Lung (tissue), 12 donors: ENCODE data around the gene SGPL1. TPM values are rescaled to one million over a fixed set of nuclear protein-coding genes. Genes with fewer than 3 reads are reported as not detected.
A peak's percentile ranks its signal among the peaks of the same experiment; 100 is the strongest.

Source experiments
- ATAC-seq: fragments of 200-7000 bp; cut with Tn5 transposase; one replicate; pipeline ENCODE4 v1.9.1; 2020; ENCODE audit warnings: moderate number of reproducible peaks; ENCODE audit not compliant: insufficient read depth, low FRiP score
- DNase-seq, 3 donors: peaks; one replicate each; pipeline ENCODE4 v3.0.0-alpha.2; 2013 to 2017
- H3K27ac ChIP-seq, 2 donors: one replicate each; pipeline ENCODE4 v1.5.1; 2013; ENCODE audit warnings: mild to moderate bottlenecking in 2 of 2, moderate library complexity in 2 of 2, control low read depth in 1 of 2, inconsistent platforms in 1 of 2, low read depth in 1 of 2, low read length in 1 of 2
- H3K27me3 ChIP-seq, 3 donors: one replicate each; pipeline ENCODE4 v1.5.1; 2013; ENCODE audit warnings: low read length in 2 of 3; ENCODE audit not compliant: control insufficient read depth in 3 of 3, insufficient read depth in 3 of 3
- H3K36me3 ChIP-seq, 4 donors: one replicate each; pipeline ENCODE4 v1.5.1; 2013; ENCODE audit warnings: low read length in 4 of 4, mild to moderate bottlenecking in 1 of 4, moderate library complexity in 1 of 4; ENCODE audit not compliant: control insufficient read depth in 4 of 4, insufficient read depth in 4 of 4
- H3K4me1 ChIP-seq, 5 donors: one replicate each; pipeline ENCODE4 v1.5.1; 2013; ENCODE audit warnings: low read length in 5 of 5, mild to moderate bottlenecking in 2 of 5, moderate library complexity in 1 of 5; ENCODE audit not compliant: control insufficient read depth in 5 of 5, insufficient read depth in 5 of 5
- H3K4me3 ChIP-seq: one replicate; pipeline ENCODE4 v1.5.1; 2013; ENCODE audit warnings: mild to moderate bottlenecking, control low read depth, moderate library complexity
- H3K9ac ChIP-seq, 2 donors: one replicate each; pipeline ENCODE4 v1.5.1; 2013; ENCODE audit warnings: low read length in 2 of 2, control low read depth in 1 of 2; ENCODE audit not compliant: insufficient read depth in 1 of 2
- H3K9me3 ChIP-seq, 4 donors: one replicate each; pipeline ENCODE4 v1.5.1; 2013; ENCODE audit warnings: low read length in 3 of 4, mild to moderate bottlenecking in 1 of 4, moderate library complexity in 1 of 4; ENCODE audit not compliant: control insufficient read depth in 4 of 4, insufficient read depth in 3 of 4
- CTCF ChIP-seq: IDR thresholded peaks from 2 replicates; pipeline ENCODE4 v1.5.1; 2012; ENCODE audit warnings: mild to moderate bottlenecking; ENCODE audit errors: control extremely low read depth, extremely low read depth
- WGBS, 2 donors: extraction: QIAGEN DNeasy Blood & Tissue Kit; methylation state at CpG; one replicate each; pipeline ENCODE4 v1.1.7; 2013; 5-methylcytosine and 5-hydroxymethylcytosine counted together
- polyA plus RNA-seq, 2 donors: library from polyadenylated mRNA; stranded (reverse); fragments of 200-250 nt; gene quantifications; one replicate each; pipeline ENCODE4 v1.2.1, GENCODE V29; 2013
- total RNA-seq, 2 donors: library from RNA; depleted of rRNA in 1 of 2; stranded (reverse); fragments of >200 nt in 1 of 2; gene quantifications; one replicate each; pipeline ENCODE4 v1.2.1, GENCODE V29; 2014 to 2021
- donor health status: control.
- donor health status: control.
- donor health status: Bipolar disorder and iron deficiency.
- donor health status: healthy.
- donor health status: DM: yes; HTN: yes; CAD: no.

SGPL1 gene
- total and polyA plus RNA-seq, 4 donors = 8.3 to 57.4 (median 30.8) TPM

DNA sequence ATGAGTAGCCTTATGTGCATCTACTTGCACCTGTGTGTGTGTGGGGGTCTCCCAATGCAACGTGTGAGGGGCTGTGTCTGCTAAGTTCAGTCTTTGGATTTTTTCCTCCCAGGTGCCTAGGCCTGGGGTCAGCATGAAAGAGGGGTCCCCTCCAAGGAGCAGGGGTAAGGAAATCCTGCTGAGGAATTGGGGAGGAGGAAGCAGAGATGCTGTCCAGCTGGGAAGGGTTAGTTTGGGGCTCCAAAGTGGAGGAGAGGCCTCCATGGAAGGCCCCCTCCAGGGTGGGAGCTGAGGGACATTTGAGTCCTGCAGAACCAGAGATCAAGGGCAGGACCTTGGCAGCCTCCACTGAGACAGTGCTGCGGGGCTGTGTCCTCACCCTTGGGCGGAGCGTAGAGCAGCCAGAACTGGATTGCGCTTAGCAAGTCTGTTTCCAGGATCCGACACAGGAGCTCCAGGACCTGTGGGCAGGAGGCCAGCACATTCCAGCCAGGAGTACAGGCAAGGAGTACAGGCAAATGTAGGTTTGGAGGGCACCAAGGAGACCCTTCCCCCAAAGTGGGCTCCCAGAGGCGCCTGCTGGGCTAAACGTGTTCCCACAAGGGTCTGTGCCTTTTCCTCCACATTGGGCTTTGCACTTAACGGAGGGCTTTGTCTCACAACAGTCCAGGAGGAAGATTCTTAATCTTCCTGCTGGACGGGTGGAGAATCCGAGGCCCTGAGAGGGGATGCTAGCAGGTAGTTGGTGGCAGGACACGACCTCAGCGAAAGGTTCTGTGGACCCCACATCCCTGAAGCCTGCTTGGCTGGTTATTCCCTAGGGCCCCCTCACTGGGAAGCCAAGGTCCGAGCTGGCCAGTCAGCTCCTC is 40.7 kb upstream of the SGPL1 start:
- Histone ChIP-seq H3K36me3 (no peaks in the 10 kb centered on the region), H3K9me3 (no peaks in the 10 kb centered on the region), H3K9ac (no peak overlapping the region), H3K4me1 (peaks cover 0 to 5% (median 0%) of the 10 kb centered on the region in 5 donors), H3K27ac (no peak overlapping the region), H3K4me3 (no peak overlapping the region), H3K27me3 (no peaks in the 10 kb centered on the region)
- ATAC-seq (no peak), DNase-seq (no peak)
- no peak for TF ChIP-seq CTCF
- WGBS, 2 donors = 74 to 87% methylated on average over 14 of the region's 14 CpGs

DNA sequence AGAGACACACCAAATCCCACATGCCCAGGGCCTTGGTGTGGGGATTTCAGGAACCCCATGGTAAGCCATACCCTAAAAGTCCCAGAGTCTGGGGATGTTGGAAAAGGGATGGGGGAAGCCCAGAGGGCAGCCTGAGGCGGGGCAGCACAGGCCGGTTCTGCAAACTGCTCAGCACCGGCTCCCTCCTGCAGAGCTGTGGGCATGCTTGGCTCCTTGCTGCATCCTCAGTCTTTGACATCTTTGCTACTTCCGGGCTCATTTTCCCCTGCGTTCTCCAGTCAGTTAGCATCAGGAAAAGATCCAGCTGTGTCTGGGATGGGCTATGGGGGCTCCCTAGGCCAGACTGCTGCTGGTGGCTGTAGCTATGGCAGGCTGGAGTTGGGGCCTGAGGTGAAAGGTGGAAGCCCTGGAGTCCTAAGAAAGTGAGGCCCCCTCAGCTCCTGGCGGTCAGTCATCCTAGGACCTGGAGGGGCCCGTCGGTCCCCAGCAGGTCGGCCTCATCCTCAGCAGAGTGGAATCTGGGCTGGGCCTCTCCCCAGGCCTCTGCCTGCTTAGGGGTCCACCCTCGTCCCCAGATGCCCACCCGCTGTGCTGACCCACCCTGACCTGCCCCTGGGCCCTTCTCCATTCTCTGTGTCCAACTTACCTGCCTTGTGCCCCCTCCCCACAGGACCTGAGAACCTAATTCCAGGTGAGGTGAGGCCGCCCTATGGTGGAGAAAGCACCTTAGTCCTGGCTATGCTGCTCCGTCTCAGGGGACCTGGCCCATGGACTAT is 39.9 kb upstream of the SGPL1 start:
- no peak overlapping the region for H3K27ac ChIP-seq
- H3K4me3 ChIP-seq = no peak overlapping the region
- H3K36me3 ChIP-seq = no peaks in the 10 kb centered on the region
- H3K27me3 ChIP-seq = no peaks in the 10 kb centered on the region
- ATAC-seq (no peak), DNase-seq (peak in 2 of 3 donors; percentile 54 to 79)
- TF ChIP-seq CTCF = no peak
- peaks cover 0 to 5% (median 0%) of the 10 kb centered on the region in 5 donors for H3K4me1 ChIP-seq
- H3K9me3 ChIP-seq = no peaks in the 10 kb centered on the region
- H3K9ac ChIP-seq = no peak overlapping the region
- WGBS, 2 donors = 92 to 94% methylated on average over 13 of the region's 13 CpGs

DNA sequence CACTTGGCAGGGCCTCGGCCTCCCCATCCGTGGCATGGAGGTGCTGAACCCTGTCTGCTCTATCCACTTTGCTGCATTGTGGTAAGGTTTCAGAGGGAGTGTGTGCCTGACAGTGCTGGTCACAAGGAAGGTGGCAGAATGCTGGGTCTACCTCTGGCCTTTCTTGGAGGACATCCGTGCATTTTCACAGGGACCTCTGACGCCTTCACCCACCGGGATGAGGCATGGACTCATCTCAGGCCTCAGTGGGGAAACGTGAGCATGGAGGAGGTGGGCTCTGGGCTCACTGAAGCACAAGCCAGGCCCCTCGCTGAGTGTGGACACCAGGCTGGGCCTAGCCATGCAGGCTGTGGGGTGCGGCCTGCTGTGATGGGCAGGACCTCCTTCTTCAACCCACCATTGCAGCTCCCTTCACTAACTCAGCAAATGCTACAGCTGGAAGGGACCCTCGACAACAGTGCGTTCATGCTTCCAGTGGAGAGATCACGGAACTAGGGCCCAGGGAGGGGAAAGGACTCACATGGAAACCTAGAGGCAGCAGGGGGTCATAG is 39.2 kb upstream of the SGPL1 start:
- H3K27ac ChIP-seq = no peak overlapping the region
- WGBS, 2 donors = 91 to 94% methylated on average over 11 of the region's 11 CpGs
- DNase-seq (no peak), ATAC-seq (no peak)
- H3K9me3 ChIP-seq = no peaks in the 10 kb centered on the region
- no peak overlapping the region for H3K4me3 ChIP-seq
- TF ChIP-seq CTCF = no peak
- H3K27me3 ChIP-seq = no peaks in the 10 kb centered on the region
- no peak overlapping the region for H3K9ac ChIP-seq
- peaks cover 0 to 6% (median 0%) of the 10 kb centered on the region in 5 donors for H3K4me1 ChIP-seq
- no peaks in the 10 kb centered on the region for H3K36me3 ChIP-seq
